LNCaP clone FGC (cell line): ENCODE results near the gene SPRED2.
"Not testable (repeated sequence)": the region's sequence is repeated elsewhere in the genome, so short reads cannot be mapped to it uniquely, and the experiment has no call there.

Source experiments
- DNase-seq: peaks from one replicate; pipeline ENCODE4 v3.0.0-alpha.2; 2011; ENCODE audit warnings: low read depth
- H3K4me3 ChIP-seq: 2 replicates; pipeline ENCODE4 v1.5.1; 2011; ENCODE audit warnings: mild to moderate bottlenecking, low read depth, low read length, control low read depth
- TF ChIP-seq, protein P1 (sequence below): IDR thresholded peaks from 2 replicates; pipeline ENCODE4 v1.5.1; 2012; ENCODE audit warnings: mild to moderate bottlenecking; ENCODE audit not compliant: control insufficient read depth, insufficient read depth; ENCODE audit errors: extremely low read depth

The SPRED2 gene

DNA sequence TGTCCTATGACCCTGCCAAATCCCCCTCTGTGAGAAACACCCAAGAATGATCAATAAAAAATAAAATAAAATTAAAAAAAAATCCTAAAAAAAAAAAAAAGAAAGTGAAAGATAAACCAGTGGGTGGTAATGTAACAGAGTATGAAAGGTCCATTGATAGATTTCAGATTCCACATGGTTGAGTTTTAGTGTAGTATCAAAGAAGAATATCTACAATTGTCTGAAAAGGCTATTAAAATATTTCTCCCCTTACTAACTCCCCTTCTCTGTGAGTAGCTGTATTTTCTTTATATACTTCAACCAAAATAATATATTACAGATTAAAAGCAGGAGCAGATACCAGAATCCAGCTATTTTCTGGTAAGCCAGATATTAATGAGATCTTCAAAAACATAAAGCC, 92.8 kb downstream of the SPRED2 start:
- TF ChIP-seq, protein P1, sequence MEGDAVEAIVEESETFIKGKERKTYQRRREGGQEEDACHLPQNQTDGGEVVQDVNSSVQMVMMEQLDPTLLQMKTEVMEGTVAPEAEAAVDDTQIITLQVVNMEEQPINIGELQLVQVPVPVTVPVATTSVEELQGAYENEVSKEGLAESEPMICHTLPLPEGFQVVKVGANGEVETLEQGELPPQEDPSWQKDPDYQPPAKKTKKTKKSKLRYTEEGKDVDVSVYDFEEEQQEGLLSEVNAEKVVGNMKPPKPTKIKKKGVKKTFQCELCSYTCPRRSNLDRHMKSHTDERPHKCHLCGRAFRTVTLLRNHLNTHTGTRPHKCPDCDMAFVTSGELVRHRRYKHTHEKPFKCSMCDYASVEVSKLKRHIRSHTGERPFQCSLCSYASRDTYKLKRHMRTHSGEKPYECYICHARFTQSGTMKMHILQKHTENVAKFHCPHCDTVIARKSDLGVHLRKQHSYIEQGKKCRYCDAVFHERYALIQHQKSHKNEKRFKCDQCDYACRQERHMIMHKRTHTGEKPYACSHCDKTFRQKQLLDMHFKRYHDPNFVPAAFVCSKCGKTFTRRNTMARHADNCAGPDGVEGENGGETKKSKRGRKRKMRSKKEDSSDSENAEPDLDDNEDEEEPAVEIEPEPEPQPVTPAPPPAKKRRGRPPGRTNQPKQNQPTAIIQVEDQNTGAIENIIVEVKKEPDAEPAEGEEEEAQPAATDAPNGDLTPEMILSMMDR: no peak
- no peak for DNase-seq
- H3K4me3 ChIP-seq: no peak overlapping the region

GRCh38 chr2:65338830-65339495, 93.4 kb downstream of the SPRED2 start:
- not testable (repeated sequence) for H3K4me3 ChIP-seq, DNase-seq

DNA sequence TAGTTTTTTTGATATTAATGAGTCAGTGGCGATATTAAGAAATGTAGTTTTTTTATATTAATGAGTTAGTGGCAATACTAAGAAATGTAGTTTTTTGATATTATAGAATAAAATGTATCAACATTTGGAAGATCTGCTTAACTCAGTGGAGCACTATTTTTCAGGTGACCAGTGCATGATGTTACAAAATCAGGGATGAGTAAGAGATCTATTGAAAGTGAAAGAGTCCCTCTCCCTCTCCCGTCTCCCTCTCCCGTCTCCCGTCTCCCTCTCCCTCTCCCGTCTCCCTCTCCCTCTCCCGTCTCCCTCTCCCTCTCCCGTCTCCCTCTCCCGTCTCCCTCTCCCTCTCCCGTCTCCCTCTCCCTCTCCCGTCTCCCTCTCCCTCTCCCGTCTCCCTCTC, 94.5 kb downstream of the SPRED2 start:
- not testable (repeated sequence) for DNase-seq, H3K4me3 ChIP-seq

DNA sequence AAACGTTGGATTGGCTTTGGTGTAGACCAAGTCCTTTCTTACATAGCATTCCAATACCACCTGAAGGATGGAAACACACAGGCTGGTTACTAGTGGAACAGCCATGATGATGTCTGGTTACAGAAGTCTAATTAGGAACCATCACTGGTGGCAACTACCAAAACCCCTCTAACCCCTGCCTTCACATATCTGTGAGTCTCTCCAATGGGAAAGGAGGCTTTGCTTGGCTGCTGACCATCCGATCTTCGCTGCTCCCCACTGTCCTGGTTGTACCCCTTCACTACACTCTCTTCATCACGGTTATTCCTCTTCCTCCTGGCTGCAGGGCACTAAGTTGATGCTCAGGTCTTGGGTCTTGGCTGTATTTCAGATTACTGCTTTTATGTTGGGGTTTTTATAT, 97.7 kb downstream of the SPRED2 start:
- H3K4me3 ChIP-seq: no peak overlapping the region
- DNase-seq: no peak
- TF ChIP-seq, protein P1: no peak

- DNase-seq: no peak
- TF ChIP-seq, protein P1: no peak
- no peak overlapping the region for H3K4me3 ChIP-seq
Measured at GRCh38 chr2:65331336-65332025, 100.9 kb downstream of the SPRED2 start.

GRCh38 chr2:65329525-65329924, 102.9 kb downstream of the SPRED2 start:
- no peak overlapping the region for H3K4me3 ChIP-seq
- TF ChIP-seq, protein P1: no peak
- no peak for DNase-seq

- H3K4me3 ChIP-seq: no peak overlapping the region
- DNase-seq: no peak
- TF ChIP-seq, protein P1: no peak
Measured at GRCh38 chr2:65326276-65326675, 106.1 kb downstream of the SPRED2 start.

DNA sequence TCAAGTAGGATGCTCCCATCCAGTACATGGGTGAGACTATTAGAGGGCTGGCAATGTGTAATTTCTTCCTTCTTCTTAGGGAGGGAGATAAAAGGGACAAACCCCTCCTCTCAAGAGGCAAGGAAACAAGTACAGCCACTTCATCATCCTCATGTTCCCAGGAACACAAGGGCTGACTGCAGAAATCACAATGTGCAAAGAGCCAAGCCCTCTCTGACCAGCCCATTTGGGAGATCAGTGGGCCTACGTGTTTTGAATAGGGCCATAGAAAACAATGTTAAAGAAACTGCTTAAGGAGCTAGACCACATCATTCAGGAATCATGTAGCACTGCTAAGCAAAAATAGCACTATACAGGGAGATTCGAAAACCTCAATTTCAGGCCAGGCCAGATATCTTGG, 107.3 kb downstream of the SPRED2 start:
- H3K4me3 ChIP-seq: no peak overlapping the region
- TF ChIP-seq, protein P1: no peak
- DNase-seq: no peak
